Measurements from ENCODE around the gene GAS7.

The GAS7 gene

DNA sequence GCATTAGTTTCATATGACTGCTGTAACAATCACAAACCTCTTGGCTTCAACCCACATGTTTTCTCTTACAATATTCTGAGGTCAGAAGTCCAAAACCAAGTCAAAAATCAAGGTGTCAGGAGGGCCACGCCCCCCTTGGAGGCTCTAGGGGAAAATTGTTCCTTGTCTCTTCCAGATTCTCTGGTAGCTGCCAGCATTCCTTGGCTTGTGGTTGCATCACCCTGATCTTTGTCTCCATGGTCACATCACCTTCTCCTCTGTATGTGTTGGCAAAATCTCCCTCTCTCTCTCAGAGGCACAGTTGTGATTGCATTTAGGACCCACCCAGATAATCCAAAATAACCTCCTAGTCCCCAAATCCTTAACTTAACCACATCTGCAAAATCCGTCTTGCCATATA, 105.8 kb downstream of the GAS7 start:
- TF ChIP-seq, protein P1, sequence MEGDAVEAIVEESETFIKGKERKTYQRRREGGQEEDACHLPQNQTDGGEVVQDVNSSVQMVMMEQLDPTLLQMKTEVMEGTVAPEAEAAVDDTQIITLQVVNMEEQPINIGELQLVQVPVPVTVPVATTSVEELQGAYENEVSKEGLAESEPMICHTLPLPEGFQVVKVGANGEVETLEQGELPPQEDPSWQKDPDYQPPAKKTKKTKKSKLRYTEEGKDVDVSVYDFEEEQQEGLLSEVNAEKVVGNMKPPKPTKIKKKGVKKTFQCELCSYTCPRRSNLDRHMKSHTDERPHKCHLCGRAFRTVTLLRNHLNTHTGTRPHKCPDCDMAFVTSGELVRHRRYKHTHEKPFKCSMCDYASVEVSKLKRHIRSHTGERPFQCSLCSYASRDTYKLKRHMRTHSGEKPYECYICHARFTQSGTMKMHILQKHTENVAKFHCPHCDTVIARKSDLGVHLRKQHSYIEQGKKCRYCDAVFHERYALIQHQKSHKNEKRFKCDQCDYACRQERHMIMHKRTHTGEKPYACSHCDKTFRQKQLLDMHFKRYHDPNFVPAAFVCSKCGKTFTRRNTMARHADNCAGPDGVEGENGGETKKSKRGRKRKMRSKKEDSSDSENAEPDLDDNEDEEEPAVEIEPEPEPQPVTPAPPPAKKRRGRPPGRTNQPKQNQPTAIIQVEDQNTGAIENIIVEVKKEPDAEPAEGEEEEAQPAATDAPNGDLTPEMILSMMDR (IDR thresholded peaks at IDR 0.05; ENCODE audit: low read depth, low read length, missing control alignments): no peak
- Histone ChIP-seq H3K36me3 (replicated peaks) (no peaks in the 10 kb centered on the region), H3K4me3 (ENCODE audit: low read depth, low read length) (no peak overlapping the region), H3K27me3 (replicated peaks) (no peaks in the 10 kb centered on the region), H3K27ac (no peak overlapping the region)
- no peak for DNase-seq
- in situ Hi-C loops (cut with HindIII; ENCODE audit: low pct_ligation_motif_present, low sequenced_read_pairs): no loop called here

DNA sequence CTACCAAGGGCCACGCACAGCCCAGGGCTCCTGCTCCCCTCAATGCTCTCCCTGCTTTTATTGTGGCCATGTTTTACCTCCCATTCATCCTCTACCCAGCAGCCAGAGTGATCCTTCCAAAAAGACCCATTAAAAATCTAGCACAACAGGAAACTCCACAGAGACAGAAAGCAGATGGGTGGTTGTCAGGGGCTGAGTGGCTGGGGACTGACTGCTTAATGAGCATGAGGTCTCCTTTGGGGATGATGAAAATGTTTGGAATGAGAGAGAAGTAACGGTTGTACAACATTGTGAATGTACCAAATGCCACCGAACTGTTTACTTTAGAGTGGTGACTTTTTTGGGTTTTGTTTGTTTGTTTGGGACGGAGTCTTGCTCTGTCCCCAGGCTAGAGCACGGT, 107.4 kb downstream of the GAS7 start:
- in situ Hi-C loops (cut with HindIII; ENCODE audit: low pct_ligation_motif_present, low sequenced_read_pairs): no loop called here
- H3K4me3 ChIP-seq (ENCODE audit: low read depth, low read length): no peak overlapping the region
- H3K27ac ChIP-seq: no peak overlapping the region
- DNase-seq: no peak
- H3K36me3 ChIP-seq (replicated peaks): no peaks in the 10 kb centered on the region
- no peaks in the 10 kb centered on the region for H3K27me3 ChIP-seq (replicated peaks)
- TF ChIP-seq, protein P1 (IDR thresholded peaks at IDR 0.05; ENCODE audit: low read depth, low read length, missing control alignments): no peak

DNA sequence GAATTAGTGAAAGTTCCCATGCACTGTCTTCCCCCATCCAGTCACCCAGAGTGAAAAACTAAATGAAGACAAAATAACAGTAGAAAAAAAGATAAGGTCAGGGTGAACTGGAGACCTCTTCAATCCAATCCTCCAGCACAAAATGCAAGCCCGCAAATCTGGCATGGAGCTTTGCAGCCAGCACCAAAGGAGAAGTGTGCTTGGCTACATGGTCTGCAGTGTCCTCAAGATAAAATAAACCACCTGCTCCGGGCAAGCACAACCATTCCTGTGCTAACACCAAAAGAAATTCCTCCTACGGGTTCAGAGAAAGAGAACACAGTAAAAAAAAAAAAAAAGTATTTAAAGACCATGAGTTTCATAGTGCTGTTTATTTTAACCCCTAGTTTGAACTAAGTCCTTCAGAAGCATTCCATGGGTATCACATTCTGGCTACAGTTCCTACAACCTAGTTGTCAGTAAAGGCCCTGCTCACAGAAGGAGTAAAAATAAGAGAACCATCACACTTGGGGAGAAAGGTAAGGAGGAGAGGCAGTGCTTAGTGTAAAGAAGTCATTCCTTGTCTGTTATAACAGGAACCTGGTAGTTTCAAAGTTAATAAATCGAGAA, 109.1 kb downstream of the GAS7 start:
- H3K36me3 ChIP-seq (replicated peaks): no peaks in the 10 kb centered on the region
- H3K4me3 ChIP-seq (ENCODE audit: low read depth, low read length): no peak overlapping the region
- H3K27ac ChIP-seq: no peak overlapping the region
- TF ChIP-seq, protein P1 (IDR thresholded peaks at IDR 0.05; ENCODE audit: low read depth, low read length, missing control alignments): no peak
- in situ Hi-C loops (cut with HindIII; ENCODE audit: low pct_ligation_motif_present, low sequenced_read_pairs): no loop called here
- DNase-seq: no peak
- H3K27me3 ChIP-seq (replicated peaks): no peaks in the 10 kb centered on the region

DNA sequence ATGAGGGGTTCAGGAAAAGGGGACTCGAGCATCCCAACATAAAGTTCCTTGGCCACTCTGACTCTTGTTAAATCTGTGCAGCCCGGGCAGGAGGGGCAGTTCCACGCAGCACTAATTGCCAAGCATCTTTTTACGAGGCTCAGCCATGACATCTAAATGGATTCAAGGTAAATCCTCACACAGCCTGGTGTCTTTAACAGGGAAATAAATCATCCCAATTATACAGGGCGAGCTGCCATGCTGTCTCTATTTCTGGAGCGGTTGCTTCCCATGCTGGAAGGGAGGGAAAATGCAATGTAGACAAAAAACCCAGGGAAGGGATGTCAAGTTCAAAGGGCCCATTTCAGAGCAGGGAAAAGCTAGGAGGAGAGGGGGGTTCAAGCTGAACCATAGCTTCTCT, 110.0 kb downstream of the GAS7 start:
- Histone ChIP-seq H3K27me3 (replicated peaks) (no peaks in the 10 kb centered on the region), H3K27ac (no peak overlapping the region), H3K4me3 (ENCODE audit: low read depth, low read length) (no peak overlapping the region), H3K36me3 (replicated peaks) (no peaks in the 10 kb centered on the region)
- no peak for DNase-seq
- TF ChIP-seq, protein P1 (IDR thresholded peaks at IDR 0.05; ENCODE audit: low read depth, low read length, missing control alignments): no peak
- in situ Hi-C loops (cut with HindIII; ENCODE audit: low pct_ligation_motif_present, low sequenced_read_pairs): no loop called here

DNA sequence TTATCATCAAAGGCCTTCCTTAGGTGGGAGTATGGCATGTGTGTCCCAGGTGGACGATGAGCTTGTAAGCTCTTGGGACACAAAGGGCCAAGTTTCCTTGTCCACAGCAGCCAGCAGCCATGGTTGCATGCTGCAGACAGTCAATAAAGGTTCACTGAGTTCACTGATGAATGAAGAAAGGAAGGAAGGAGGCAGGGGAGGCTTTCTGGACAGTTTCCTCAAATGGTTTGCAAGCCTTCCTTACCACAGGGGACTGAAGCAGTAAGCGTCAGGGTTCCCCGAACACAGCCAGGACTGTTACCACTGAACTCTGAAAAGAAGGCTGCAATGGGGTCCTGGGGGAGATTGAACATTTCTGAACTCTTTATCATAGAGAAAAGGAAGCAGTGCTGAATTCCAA, 111.1 kb downstream of the GAS7 start:
- Histone ChIP-seq H3K4me3 (ENCODE audit: low read depth, low read length) (no peak overlapping the region), H3K27ac (no peak overlapping the region), H3K27me3 (replicated peaks) (no peaks in the 10 kb centered on the region), H3K36me3 (replicated peaks) (no peaks in the 10 kb centered on the region)
- TF ChIP-seq, protein P1 (IDR thresholded peaks at IDR 0.05; ENCODE audit: low read depth, low read length, missing control alignments): no peak
- DNase-seq: no peak
- in situ Hi-C loops (cut with HindIII; ENCODE audit: low pct_ligation_motif_present, low sequenced_read_pairs): no loop called here

DNA sequence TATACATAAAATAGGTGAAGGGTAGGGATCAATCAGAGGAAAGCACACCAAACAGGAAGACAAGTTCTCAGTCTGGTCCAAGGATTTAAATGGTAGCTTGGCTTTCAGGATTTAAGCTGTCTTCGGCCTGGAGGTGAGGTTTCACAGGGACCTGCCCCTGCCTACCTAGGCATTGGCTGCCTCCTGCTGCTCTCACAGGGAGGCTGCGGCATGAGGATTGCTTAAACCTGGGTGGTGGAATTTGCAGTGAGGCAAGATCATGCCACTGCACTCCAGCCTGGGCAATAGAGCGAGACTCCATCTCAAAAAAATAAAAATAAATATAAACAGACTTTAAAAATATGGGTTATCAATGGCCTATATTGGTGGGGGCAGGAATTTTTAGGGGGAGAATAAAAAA, 114.5 kb downstream of the GAS7 start:
- Histone ChIP-seq H3K27me3 (replicated peaks) (no peaks in the 10 kb centered on the region), H3K4me3 (ENCODE audit: low read depth, low read length) (no peak overlapping the region), H3K27ac (no peak overlapping the region), H3K36me3 (replicated peaks) (no peaks in the 10 kb centered on the region)
- DNase-seq: no peak
- TF ChIP-seq, protein P1 (IDR thresholded peaks at IDR 0.05; ENCODE audit: low read depth, low read length, missing control alignments): no peak
- in situ Hi-C loops (cut with HindIII; ENCODE audit: low pct_ligation_motif_present, low sequenced_read_pairs): no loop called here

Data from brain microvascular endothelial cell (primary cell).